DMS79 treated with DMSO at 0.1 percent for 48 hours (cell line): ENCODE results near the gene SBK2.
A peak's percentile ranks its signal among the peaks of the same experiment; 100 is the strongest.
"Not testable (repeated sequence)": the region's sequence is repeated elsewhere in the genome, so short reads cannot be mapped to it uniquely, and the experiment has no call there.

Experiments
- DNase-seq: peaks from one replicate; lab custom pipeline; 2025; lab: John Stamatoyannopoulos, UW

Gene SBK2

GRCh38 chr19:55535173-55535964 is 1.6 kb downstream of the SBK2 start:
- no peak for DNase-seq

- not testable (repeated sequence) for DNase-seq
These were observed 2.7 kb downstream of the SBK2 start for GRCh38 chr19:55534280-55534679.

DNA sequence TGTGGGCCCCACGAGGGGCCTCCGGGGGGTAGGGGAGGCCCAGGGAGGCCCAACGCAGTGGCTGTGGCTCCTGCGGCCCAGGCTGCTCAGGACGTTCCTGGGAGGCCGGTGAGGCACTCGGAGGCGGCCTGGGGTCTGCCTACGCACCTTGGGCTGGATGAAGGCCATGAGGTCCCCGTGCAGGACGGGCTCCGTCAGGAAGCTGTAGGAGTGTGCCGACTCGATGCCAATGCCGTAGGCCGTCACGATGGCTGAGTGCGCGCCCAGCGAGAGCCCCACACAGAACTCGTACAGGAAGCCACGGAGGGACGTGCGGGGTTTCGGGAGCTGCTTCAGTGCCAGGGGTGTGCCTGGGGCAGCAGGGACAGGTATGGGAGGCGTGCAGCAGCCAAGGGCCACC is 5.9 kb downstream of the SBK2 start:
- DNase-seq: no peak

GRCh38 chr19:55529636-55530234 is 7.2 kb downstream of the SBK2 start:
- DNase-seq: no peak

DNA sequence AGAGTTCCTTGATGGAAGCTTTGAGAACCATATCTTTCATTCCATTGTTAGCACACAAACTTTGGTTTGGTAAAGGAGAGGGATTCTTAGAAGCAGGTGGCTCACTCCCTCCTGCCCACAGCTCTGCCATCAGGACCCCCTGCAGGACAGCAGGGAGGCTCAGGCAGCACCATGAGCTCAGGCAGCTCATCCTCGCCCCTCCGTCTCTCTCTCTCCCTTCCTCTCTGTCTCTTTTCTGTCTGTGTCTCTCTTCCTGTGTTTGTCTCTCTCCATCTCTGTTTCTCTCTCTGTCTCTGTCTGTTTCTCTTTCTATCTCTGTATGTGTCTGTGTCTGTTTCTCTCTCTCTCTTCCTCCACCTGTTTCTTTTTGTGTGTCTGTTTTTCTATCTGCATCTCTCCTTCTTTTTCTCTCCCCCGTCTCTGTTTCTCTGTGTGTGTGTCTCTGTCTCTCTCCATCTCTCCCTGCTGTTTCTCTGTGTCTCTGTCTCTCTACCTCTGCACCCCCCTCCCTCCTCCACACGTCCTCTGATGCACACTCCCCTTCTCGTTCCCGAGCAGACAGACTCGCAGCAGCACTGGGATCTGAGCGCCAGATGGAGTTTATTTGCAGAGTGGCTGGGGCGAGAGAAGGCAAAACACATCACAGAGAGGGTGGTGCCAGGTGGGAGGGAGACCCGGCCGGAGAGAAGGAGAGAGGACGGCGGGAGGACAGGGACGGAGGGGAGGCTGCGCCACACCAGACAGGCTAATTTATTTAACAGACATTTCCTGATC is 8.7 kb downstream of the SBK2 start:
- peak; percentile 47 for DNase-seq

DNA sequence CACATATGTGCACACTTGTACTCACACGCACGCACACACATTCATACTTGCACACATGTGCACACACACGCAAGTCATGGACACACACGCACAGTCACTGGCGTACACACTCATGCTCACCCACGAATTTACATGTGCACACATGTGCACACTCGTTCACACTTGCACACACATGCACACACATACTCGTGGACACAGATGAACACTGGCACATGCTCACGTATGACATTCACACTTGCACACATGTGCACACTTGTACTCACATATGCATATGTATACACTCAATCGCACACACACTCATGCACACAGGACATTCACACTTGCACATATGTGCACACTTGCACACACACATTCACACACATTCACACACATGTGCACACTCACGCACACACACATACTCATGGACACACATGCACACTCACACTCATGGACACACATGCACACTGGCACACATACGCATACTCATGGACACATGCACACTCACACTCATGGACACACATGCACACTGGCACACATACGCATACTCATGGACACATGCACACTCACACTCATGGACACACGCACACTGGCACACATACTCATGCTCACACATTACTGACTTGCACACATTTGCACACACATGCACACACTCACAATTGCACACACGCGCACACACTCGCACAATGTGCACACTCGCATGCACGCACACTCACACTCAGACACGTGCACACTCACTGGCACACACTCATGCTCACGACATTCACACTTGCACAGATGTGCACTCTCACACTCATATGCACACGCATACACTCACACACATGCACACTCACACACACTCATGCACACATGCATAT is 9.5 kb downstream of the SBK2 start:
- no peak for DNase-seq

DNA sequence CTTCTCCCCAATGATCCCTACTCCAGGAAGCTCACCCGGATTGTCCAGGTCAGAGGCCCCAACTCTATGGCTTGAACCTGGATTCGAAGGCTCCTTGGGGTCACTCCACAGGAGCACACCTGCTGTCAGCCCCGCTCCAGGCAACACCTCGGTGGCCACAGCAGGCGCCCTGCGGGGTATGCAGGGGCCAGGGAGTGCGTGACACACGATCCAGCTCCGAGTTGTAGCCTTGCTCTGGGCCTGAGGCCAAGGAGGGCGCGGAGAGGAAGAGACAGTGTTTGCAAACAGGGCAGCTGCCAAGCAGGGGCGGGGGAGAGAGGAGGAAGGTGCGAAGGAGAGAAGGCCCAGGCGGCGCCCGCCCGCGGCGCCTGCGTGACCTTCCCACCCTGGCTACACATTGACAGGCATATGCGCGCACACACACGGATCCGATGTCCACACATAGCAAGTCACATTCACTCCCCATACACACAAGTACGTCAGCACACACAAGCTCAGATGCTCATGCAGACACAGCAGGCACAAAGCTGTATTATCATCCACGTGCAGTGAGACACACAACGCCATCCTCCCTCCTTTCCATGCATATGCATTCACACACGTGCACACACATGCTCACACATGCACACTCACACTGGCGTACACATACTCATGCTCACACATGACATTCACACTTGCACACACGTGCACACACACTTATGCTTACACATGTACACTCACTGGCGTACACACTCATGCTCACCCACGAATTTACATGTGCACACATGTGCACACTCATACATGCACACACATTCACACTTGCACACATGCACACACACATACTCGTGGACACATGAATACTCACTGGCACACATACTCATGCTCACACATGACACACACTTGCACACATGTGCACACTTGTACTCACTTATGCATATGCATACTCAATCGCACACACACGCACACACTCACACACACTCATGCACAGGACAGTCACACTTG is 10.4 kb downstream of the SBK2 start:
- peak; percentile 66 for DNase-seq

DNA sequence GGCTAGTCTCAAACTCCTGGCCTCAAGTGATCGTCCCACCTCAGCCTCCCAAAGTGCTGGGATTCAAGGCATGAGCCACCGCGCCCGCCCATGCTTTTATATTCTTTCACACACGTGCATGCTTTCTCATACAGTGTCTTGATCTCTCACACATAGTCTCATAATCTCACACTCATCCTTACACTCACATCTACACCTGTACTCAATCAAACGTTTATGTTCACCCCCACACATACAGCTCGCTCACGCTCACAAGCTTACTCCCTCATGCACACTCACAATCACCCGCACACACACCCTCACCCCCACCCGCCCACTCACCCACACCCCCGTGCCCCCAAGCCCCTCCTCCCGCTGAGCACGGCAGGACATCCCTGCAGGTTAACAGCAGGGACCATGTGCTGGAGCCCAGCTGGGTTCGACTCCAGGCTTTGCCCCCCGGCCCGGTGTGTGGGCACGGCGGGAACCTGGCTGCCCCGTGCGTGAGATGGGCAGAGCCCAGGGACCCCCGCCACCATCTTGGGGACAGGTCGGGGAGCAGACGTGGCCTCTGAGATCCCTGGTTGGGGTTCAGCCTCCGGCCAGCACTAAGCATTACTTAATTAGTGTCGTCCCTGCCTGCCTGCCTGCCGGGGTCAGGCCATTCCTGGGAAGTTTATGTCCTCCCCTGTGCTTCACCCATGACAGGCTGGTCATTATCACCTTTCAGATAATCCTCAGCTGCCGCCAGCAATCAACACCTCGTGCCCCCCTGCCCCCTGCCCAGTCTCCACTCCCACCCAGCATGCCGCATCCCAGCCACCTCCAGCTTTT is 11.4 kb downstream of the SBK2 start:
- DNase-seq: no peak

DNA sequence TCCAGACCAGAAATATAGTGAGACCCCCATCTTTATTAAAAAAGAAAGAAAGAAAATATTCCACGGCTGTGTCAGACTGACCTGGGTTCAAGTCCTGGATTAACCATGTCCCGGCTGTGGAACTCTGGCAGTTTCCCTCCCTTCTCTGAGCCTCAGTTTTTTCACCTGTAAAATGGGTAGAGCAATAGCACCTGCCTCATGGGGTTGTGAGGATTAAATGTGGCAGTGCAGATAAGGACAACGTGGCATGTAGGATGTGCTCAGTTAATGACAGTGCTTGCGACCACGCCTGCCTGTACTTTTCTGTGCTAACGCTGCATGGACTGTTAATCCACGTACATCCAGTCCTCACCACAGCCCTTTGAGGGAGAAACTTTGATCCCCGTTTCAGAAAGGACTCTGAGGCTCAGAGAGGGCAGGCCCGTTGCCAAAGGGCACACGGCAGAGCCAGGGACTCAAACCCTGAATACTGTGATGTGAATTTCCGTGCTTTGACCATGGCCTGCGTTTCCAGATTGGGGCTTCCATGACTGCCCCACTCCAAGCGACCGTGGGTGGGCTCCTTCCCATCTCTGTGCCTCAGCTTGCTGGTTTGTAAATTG is 16.1 kb downstream of the SBK2 start:
- DNase-seq: no peak

- no peak for DNase-seq
These were observed 17.3 kb downstream of the SBK2 start for GRCh38 chr19:55519451-55520311.

DNA sequence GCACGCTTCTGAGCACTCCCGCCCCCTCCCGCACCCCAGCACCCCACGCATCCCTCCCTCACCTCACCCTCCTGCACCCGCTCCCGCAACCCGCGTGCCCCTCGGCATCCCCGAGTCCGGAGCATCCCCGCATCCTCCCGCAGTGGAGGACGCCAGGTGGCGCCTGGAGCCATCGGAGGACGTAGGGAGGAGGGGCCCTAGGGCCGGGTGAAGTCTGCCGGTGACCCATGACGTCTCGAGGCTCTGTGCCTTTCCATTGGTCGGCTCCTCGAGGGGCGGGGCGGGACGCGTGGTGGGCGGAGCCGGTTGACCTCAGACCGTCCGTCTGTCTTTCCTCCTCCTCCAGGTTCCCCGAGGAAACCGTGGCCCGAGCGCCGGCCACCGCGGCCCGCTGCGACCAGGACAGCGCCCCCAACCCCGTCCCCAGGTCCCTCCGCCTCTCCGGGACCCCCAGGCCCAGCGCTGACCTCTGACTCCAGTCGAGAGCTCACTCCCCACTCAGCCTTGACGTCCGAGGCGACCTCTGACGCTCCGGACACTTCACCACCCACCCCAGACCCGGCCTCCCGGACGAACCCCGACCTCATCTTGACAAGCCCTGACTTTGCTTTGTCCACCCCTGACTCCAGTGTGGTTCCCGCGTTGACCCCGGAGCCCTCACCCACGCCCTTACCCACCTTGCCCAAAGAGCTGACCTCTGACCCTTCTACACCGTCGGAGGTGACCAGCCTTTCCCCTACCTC is 19.9 kb downstream of the SBK2 start:
- peak; percentile 76 for DNase-seq

DNA sequence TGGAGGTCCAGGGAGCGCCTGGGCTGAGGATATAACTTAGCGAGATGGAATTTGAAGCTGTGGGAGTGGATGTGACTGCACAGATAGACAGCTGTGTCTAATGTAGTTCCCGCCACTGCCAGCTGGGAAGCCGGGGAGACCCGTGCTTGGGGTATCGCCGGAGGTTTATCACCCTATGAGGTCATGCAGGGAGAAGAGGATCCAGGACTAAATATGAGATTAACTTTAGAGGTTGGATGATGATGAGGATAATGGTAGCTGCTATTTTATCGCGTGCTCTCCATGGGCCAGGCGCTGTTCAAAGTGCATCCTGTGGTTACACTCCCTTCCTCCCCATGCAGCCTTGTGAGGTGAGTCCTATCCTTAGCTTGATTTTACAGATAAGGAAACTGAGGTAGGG is 28.8 kb downstream of the SBK2 start:
- DNase-seq: no peak

DNA sequence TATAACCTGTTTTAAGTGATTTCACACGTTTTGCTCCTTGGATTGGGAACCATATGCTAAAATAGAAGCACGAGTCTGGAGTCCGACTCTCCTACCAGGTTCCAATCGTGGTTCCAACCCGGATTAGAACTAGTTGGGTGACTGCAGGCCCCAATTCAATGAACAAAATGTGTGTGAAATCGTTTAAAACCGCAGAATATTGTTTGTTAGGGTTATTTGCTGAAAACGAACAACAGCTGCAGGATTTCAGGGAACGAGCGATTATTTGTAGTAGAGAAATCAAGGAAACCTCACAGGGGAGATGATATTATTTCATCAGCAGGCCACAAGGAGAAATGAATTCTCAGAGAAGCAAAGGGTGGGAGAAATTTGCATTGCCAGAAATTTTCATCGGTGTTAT is 32.0 kb downstream of the SBK2 start:
- no peak for DNase-seq

- DNase-seq: no peak
These were observed 32.7 kb downstream of the SBK2 start for GRCh38 chr19:55504252-55504603.

DNA sequence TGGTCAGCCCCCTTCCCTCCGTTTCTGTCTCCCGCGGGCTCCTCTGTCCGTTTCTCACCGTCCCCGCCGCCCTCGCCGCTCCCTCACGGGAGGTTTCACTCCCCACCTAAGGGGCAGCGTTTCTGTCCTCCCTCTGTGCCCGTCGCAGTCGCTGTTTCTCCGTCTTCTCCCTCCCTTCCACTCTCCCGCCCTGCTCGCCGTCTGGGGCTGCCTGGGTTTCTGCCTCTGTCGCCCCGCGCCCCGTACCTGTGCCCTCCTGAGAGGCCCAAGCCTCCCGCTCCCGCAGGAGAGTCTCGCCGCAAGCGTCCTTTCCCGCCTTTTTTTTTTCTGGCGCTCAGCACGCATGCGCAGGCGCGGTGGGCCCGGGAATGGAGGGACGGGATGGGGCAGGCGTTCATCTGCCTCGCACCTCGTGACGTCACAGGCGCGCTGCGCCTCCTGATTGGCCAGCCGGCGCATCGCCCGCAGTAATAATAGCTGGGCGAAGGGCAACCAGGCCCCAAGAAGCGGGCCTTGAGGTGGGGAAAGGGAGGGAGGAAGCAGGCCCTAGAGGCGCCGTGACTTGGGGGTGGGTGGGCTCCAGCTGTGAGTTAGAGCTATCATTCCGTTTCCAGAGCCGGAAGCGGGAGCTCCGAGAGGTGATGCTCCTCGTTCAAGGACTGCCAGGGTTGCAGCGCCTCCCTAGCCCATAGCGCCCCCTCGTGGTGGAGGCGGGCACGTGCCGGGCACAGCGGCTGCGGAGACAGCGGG is 33.3 kb downstream of the SBK2 start:
- peak; percentile 58 for DNase-seq

GRCh38 chr19:55503157-55503501 is 33.8 kb downstream of the SBK2 start:
- no peak for DNase-seq

- no peak for DNase-seq
These were observed 34.6 kb downstream of the SBK2 start for GRCh38 chr19:55502197-55502952.
